Islet precursor cell (in vitro differentiated cells): ENCODE results near the gene C2orf42.
"Not testable (repeated sequence)": the region's sequence is repeated elsewhere in the genome, so short reads cannot be mapped to it uniquely, and the experiment has no call there.

Source experiments
- DNase-seq: peaks from one replicate; pipeline ENCODE4 v3.0.0-alpha.2; 2018

Gene C2orf42

DNA sequence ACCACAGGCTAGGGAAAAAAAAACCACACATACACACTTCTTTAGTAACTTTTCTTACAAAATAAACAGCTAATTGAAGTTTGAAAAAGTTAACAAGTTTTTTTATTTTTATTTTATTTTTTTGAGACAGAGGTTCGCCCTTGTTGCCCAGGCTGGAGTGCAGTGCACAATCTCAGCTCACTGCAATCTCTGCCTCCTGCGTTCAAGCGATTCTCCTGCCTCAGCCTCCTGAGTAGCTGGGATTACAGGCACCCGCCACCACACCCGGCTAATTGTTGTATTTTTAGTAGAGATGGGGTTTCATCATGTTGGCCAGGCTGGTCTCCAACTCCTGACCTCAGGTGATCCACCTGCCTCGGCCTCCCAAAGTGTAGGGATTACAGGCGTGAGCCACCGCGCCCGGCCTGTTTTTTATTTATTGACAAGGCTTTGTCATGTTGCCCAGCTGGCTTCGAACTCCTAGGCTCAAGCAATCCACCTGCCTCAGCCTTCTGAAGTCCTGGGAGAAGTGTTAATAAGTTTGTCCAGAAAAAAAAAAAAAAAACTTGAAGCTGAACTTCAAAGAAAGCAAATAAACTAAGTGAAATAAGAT is 21.1 kb downstream of the C2orf42 start:
- DNase-seq, result not testable (repeated sequence)

DNA sequence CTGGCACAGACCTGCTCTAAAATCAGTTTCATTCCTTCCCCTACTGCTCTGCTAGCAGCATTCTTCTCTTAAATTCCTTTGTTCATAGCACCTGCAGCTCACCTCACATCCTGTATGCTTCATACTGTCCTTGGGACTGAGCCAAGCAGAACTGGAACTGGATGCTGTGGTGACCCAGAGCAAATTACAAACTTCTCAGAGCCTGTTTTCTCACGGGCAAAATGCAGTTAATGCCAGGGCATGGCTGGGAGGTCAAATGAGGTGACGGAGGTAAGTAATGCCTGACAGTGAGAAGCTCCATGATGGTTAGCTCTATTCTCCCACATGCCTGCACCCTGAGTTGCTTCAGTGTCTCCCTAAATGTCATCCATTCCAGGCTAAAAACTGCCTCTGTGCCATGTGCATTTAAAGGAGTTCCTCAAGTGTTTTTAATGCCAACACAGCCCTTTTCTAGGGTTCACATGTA is 29.7 kb downstream of the C2orf42 start:
- no peak for DNase-seq

DNA sequence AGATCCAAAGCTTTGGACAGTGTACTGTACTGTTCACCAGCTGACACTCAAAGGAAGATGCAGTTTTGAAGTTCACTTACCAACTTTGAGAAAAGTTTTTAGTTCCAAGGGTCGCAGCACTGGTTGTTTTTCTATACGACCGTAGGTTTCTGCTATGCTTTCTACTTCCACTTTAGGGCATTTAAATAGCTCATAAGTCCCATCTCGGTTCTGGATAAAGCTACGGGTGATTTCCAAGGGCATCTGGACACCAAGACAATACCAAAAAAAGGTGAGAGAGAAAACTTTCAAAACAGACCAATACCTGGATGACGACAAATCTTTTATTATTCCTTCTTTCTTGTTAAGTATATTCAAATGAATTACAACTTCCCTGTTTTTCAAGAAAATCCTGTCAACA is 30.3 kb downstream of the C2orf42 start:
- DNase-seq, result no peak

DNA sequence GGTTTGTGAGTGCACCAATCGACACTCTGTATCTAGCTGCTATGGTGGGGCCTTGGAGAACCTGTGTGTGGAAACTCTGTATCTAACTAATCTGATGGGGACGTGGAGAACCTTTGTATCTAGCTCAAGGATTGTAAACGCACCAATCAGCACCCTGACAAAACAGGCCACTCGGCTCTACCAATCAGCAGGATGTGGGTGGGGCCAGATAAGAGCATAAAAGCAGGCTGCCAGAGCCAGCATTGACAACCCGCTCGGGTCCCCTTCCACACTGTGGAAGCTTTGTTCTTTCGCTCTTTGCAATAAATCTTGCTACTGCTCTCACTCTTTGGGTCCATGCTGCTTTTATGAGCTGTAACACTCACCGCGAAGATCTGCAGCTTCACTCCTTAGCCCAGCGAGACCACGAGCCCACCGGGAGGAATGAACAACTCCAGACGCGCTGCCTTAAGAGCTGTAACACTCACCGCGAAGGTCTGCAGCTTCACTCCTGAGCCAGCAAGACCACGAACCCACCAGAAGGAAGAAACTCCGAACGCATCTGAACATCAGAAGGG is 41.6 kb downstream of the C2orf42 start:
- not testable (repeated sequence) for DNase-seq

DNA sequence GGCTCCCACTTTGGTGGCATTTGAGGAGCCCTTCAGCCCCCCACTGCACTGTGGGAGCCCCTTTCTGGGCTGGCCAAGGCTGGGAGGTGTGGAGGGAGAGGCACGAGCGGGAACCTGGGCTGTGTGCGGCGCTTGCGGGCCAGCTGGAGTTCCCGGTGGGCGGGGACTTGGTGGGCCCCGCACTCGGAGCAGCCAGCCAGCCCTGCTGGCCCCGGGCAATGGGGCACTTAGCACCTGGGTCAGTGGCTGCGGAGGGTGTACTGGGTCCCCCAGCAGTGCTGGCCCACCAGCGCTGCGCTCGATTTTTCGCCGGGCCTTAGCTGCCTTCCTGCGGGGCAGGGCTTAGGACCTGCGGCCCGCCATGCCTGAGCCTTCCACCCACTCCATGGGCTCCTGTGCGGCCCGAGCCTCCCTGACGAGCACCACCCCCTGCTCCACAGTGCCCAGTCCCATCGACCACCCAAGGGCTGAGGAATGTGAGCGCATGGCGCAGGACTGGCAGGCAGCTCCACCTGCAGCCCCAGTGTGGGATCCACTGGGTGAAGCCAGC is 42.5 kb downstream of the C2orf42 start:
- DNase-seq, result not testable (repeated sequence)

DNA sequence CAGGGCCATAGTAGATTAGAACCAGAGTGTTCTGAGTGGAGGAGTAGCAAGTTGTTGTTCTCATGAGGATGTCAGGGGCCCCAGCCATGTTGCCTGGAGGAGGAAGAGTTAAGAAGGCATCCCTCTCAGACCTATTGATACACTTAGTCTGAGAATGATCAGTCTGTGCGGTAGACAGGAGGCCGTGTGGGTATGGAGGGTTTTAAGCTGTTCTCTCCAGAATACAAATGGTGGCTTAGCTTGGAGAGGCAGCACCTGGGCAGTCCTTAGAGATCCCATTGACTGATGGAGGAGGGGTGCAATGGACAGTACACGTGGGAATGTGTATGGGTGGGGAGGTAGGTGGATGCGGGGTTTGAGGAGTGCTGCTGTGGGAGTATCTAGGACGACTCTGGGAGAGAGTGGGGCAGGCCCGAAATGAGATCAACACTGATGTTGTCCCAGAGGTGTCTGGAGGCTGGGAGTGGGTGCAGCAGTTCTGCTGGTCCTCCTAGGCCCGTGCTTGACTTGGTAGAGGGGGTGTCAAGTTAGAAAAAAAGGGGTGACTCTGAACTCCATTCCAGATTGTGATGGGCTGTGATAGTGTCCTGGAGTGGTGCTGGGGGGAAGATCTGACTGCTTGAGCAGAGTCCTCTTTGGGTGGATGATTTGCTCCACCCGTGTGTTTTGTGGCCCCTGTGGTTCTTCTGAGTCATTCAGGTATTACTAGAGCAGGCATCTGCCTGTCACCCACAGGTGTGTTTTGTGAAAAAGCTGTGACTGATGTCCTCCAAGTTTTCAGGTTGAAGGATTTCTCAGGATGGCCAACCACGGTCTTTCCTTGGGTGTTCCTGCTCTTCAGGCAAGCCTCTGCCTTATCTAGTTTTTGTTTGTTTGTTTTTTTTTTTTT is 44.7 kb downstream of the C2orf42 start:
- DNase-seq, result no peak

GRCh38 chr2:70145144-70145490 is 45.7 kb downstream of the C2orf42 start:
- no peak for DNase-seq

DNA sequence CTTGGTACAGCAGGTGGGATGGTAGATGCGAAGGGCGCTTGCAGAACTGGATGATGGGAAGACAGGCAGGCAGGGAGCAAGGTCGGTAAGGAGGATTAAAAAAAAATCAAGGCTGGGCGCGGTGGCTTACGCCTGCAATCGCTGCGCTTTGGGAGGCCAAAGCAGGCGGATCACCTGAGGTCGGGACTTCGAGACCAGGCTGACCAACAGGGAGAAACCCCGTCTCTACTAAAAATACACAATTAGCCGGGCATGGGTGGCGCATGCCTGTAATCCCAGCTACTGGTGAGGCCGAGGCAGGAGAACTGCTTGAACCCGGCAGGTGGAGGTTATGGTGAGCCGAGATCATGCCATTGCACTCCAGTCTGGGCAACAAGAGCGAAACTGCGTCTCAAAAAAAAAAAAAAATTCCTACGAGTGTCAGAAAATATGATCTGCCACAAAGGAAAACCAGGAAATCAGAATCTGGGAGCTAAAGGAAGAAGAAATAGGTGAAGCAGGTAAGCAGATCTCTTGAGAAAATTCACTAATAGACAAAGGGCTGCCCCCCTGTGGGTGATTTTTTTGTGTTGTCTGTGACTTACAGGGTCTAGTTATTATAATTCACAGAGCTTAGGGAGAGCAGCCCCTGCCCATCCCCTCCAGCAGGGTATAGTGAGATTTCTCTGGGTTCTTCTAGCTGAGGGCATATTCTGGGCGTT is 46.2 kb downstream of the C2orf42 start:
- DNase-seq, result no peak

DNA sequence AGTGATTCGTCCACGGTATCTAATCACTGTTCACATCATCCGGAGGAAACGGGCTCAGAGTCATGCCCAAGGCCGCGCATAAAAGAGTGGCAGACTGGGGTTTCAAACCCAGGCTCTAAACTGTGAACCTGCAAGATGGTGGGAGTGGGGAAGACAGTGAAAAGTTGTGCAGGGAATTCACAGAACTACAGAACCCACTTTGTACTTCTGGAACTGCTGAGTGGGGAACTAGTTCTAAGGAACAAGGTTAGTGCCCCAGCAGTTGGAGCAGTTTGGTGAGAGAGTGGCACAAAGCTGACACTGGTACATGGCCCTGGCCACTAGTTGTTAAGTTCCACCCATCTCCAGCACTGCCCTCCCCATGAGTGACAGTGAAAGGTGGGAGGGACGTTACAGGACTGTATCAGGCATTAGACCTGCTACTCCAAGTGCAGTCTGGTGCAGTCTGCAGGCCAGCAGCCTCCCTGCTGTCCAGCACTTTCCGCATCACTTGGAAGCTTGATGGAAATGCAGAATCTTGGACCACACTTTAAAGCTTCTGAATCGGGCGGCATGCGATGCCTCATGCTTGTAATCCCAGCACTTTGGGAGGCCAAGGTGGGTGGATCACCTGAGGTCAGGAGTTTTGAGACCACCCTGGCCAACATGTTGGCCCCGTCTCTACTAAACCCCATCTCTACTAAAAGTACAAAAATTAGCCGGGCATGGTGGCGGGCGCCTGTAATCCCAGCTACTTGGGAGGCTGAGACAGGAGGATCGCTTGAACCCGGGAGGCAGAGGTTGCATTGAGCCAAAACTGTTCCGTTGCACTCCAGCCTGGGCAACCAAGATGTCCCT is 47.3 kb downstream of the C2orf42 start:
- DNase-seq, result peak; percentile 81

- DNase-seq, result peak; percentile 99
Observed at GRCh38 chr2:70142590-70143313, 48.1 kb downstream of the C2orf42 start.

GRCh38 chr2:70141902-70142589 is 48.8 kb downstream of the C2orf42 start:
- DNase-seq, result peak; percentile 87

DNA sequence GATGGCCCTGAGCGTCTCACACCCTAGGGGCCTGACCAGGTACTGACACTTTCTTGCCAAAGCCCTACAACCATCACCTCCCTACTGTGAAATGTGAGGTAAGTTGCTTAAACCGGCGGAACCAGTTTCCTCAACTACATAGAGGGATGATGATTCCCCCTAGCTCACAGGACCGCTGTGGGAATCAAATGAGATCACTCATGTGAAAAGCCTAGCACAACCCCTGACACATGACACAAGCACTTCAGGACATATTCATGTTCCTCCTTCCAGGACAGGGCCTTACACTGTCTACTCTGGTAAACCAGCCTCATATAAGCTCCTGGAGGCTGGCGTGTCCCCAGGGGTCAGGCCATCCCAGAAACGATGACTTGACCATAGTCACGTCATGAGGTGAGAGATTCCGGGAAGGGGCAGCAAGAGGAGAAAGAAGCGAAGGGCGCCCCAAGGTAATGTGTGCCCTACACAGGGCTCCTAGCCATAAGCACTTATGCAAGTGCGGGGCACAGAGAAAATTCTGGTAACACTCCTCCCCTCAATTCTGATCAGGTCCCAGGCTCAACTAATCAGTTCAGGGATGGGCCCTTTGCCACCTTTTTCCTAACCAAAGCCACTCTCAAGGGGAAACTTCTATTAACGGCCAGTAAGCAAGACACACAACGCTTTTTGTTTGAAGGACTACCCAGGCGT is 49.5 kb downstream of the C2orf42 start:
- DNase-seq, result peak; percentile 97

DNA sequence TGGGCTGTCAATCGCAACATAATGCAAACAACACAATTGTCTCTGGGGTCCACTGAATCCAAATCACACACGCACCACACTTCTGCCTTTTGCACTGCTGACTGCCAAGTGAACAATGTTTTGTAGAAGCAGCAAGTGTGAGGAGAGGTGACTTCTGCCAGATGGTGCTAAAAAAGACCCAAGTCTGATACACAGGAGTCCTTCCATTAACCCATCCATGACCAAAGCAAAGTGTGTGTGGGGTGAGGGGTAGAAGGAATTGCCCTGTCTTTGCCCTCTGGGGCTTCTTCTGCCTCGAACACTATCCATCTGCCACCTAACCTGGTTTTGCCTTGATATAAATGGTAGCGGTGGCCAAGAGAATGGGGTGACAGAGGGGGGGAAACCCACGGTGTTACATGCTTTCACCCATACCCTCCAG is 50.0 kb downstream of the C2orf42 start:
- no peak for DNase-seq

- DNase-seq, result not testable (repeated sequence)
Observed at GRCh38 chr2:70134323-70134983, 56.4 kb downstream of the C2orf42 start.

- no peak for DNase-seq
Observed at GRCh38 chr2:70133491-70134322, 57.1 kb downstream of the C2orf42 start.

- DNase-seq, result no peak
Observed at GRCh38 chr2:70133127-70133452, 57.7 kb downstream of the C2orf42 start.

- no peak for DNase-seq
Observed at GRCh38 chr2:70132244-70133126, 58.3 kb downstream of the C2orf42 start.
